Breast epithelium (tissue), 3 donors: ENCODE data around the gene CUL2.

Experiments used
- CTCF ChIP-seq, 3 donors: fragments of 450-650 bp; IDR thresholded peaks; one replicate each; pipeline ENCODE4 v1.5.1; 2016 to 2017; ENCODE audit warnings: antibody characterized with exemption in 3 of 3, mild to moderate bottlenecking in 3 of 3, moderate library complexity in 3 of 3
- POLR2AphosphoS5 ChIP-seq, 3 donors: sonication (generic); formaldehyde crosslinking; IDR thresholded peaks; one replicate each; pipeline ENCODE4 v1.6.1; 2017; ENCODE audit warnings: antibody characterized with exemption in 3 of 3

DNA sequence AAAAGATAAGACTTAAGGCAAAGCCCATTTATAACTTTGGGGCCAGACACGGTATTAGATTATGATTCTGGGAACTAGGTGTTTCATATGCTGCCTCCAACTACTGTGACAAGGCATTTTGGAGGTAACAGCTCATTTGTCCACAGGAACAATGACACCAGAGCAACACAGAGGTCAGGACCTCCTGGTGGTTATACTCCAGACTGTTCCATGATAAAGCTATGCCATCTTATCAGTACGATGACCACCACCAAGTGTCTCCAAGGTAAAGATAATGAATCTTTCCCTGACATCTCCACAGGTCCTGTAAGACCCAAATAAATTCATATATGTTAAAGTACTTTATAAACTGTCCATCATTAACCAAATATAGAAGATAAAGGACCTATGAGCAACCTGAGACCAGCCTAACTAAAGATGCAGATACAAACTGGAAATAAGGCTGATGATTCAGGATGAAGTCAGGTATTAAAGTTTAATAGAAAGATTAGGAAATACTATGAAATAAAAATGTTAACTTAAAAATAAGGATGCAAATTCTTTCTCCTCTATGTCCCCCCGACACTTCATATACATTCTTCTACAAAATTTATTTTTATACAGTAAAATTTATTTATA is 26.2 kb downstream of the CUL2 start:
- no peak for TF ChIP-seq POLR2AphosphoS5 (IDR thresholded peaks at IDR 0.05)
- TF ChIP-seq CTCF (IDR thresholded peaks at IDR 0.05): no peak
